HEK293 (cell line): ENCODE measurements around the gene MARCKSL1.

Experiments used
- GFI1B ChIP-seq: fragments of 450-650 bp; formaldehyde crosslinking; IDR thresholded peaks from 2 replicates; pipeline ENCODE4 v1.5.1; 2016; ENCODE audit warnings: missing biosample characterization, missing genetic modification characterization
- IKZF3 ChIP-seq: fragments of 450-650 bp; IDR thresholded peaks from 2 replicates; pipeline ENCODE4 v1.5.0; 2018; ENCODE audit warnings: missing biosample characterization, mild to moderate bottlenecking, missing genetic modification characterization, moderate library complexity
- KLF16 ChIP-seq: fragments of 450-650 bp; formaldehyde crosslinking; IDR thresholded peaks from 2 replicates; pipeline ENCODE4 v1.5.1; 2017; ENCODE audit warnings: missing biosample characterization, missing genetic modification characterization
- KLF7 ChIP-seq: fragments of 450-650 bp; formaldehyde crosslinking; IDR thresholded peaks from 2 replicates; pipeline ENCODE4 v1.5.1; 2016; ENCODE audit warnings: missing biosample characterization, missing genetic modification characterization, borderline replicate concordance
- PRDM1 ChIP-seq: fragments of 450-650 bp; formaldehyde crosslinking; IDR thresholded peaks from 2 replicates; pipeline ENCODE4; 2016; ENCODE audit warnings: missing biosample characterization, missing genetic modification characterization
- SALL2 ChIP-seq: fragments of 450-650 bp; formaldehyde crosslinking; IDR thresholded peaks from 2 replicates; pipeline ENCODE4 v1.5.0; 2017; ENCODE audit warnings: missing biosample characterization, mild to moderate bottlenecking, missing genetic modification characterization, borderline replicate concordance
- ZNF114 ChIP-seq: fragments of 450-650 bp; formaldehyde crosslinking; IDR thresholded peaks from 2 replicates; pipeline ENCODE4 v1.5.0; 2017; ENCODE audit warnings: missing biosample characterization, missing genetic modification characterization
- ZNF121 ChIP-seq: fragments of 450-650 bp; formaldehyde crosslinking; IDR thresholded peaks from 2 replicates; pipeline ENCODE4 v1.5.1; 2016; ENCODE audit warnings: missing biosample characterization, missing genetic modification characterization
- ZNF157 ChIP-seq: fragments of 450-650 bp; formaldehyde crosslinking; IDR thresholded peaks from 2 replicates; pipeline ENCODE4 v1.5.1; 2016; ENCODE audit warnings: missing biosample characterization, missing genetic modification characterization
- ZNF302 ChIP-seq: fragments of 450-650 bp; formaldehyde crosslinking; IDR thresholded peaks from 2 replicates; pipeline ENCODE4 v1.5.1; 2016; ENCODE audit warnings: missing biosample characterization, missing genetic modification characterization, low read depth
- ZNF501 ChIP-seq: fragments of 450-650 bp; formaldehyde crosslinking; IDR thresholded peaks from 2 replicates; pipeline ENCODE4 v1.5.1; 2016; ENCODE audit warnings: missing biosample characterization, missing genetic modification characterization
- ZNF530 ChIP-seq: fragments of 450-650 bp; formaldehyde crosslinking; IDR thresholded peaks from 2 replicates; pipeline ENCODE4 v1.5.1; 2016; ENCODE audit warnings: low read depth, missing biosample characterization, missing genetic modification characterization
- ZNF548 ChIP-seq: fragments of 450-650 bp; formaldehyde crosslinking; IDR thresholded peaks from 2 replicates; pipeline ENCODE4 v1.5.1; 2016; ENCODE audit warnings: missing biosample characterization, missing genetic modification characterization
- ZNF560 ChIP-seq: fragments of 450-650 bp; formaldehyde crosslinking; IDR thresholded peaks from 2 replicates; pipeline ENCODE4 v1.5.1; 2017; ENCODE audit warnings: missing biosample characterization, missing genetic modification characterization, borderline replicate concordance
- ZNF610 ChIP-seq: fragments of 450-650 bp; formaldehyde crosslinking; IDR thresholded peaks from 2 replicates; pipeline ENCODE4 v1.5.1; 2016; ENCODE audit warnings: missing biosample characterization, missing genetic modification characterization, borderline replicate concordance
- ZNF621 ChIP-seq: fragments of 450-650 bp; formaldehyde crosslinking; IDR thresholded peaks from 2 replicates; pipeline ENCODE4 v1.5.1; 2017; ENCODE audit warnings: missing biosample characterization, missing genetic modification characterization
- ZNF658 ChIP-seq: fragments of 450-650 bp; formaldehyde crosslinking; IDR thresholded peaks from 2 replicates; pipeline ENCODE4; 2016; ENCODE audit warnings: missing biosample characterization, missing genetic modification characterization
- ZNF701 ChIP-seq: fragments of 450-650 bp; formaldehyde crosslinking; IDR thresholded peaks from 2 replicates; pipeline ENCODE4 v1.5.1; 2016; ENCODE audit warnings: missing biosample characterization, missing genetic modification characterization
- ZNF747 ChIP-seq: fragments of 450-650 bp; formaldehyde crosslinking; IDR thresholded peaks from 2 replicates; pipeline ENCODE4 v1.5.1; 2016; ENCODE audit warnings: missing biosample characterization, missing genetic modification characterization
- ZNF768 ChIP-seq: fragments of 450-650 bp; formaldehyde crosslinking; IDR thresholded peaks from 2 replicates; pipeline ENCODE4 v1.5.1; 2018; ENCODE audit warnings: missing biosample characterization, mild to moderate bottlenecking, missing genetic modification characterization
- ZNF777 ChIP-seq: fragments of 450-650 bp; formaldehyde crosslinking; IDR thresholded peaks from 2 replicates; pipeline ENCODE4 v1.5.1; 2017; ENCODE audit warnings: missing biosample characterization, missing genetic modification characterization, borderline replicate concordance
- ZNF843 ChIP-seq: fragments of 450-650 bp; formaldehyde crosslinking; IDR thresholded peaks from 2 replicates; pipeline ENCODE4 v1.5.1; 2016; ENCODE audit warnings: missing biosample characterization, missing genetic modification characterization
- TF ChIP-seq, protein P1 (sequence below): fragments of 450-650 bp; formaldehyde crosslinking; IDR thresholded peaks from 2 replicates; pipeline ENCODE4 v1.5.1; 2016; ENCODE audit warnings: missing biosample characterization, missing genetic modification characterization
- TF ChIP-seq, protein P2 (sequence below): fragments of 450-650 bp; formaldehyde crosslinking; IDR thresholded peaks from 2 replicates; pipeline ENCODE4 v1.5.1; 2016; ENCODE audit warnings: missing biosample characterization, missing genetic modification characterization
- TF ChIP-seq, protein P3 (sequence below): fragments of 450-650 bp; formaldehyde crosslinking; IDR thresholded peaks from 2 replicates; pipeline ENCODE4 v1.5.1; 2016; ENCODE audit warnings: missing biosample characterization, missing genetic modification characterization
- TF ChIP-seq, protein P4 (sequence below): fragments of 450-650 bp; formaldehyde crosslinking; IDR thresholded peaks from 2 replicates; pipeline ENCODE4 v1.5.1; 2016; ENCODE audit warnings: missing biosample characterization, missing genetic modification characterization
- TF ChIP-seq, protein P5 (sequence below): fragments of 450-650 bp; formaldehyde crosslinking; IDR thresholded peaks from 2 replicates; pipeline ENCODE4 v1.5.1; 2017; ENCODE audit warnings: missing biosample characterization, missing genetic modification characterization
- TF ChIP-seq, protein P6 (sequence below): fragments of 450-650 bp; formaldehyde crosslinking; IDR thresholded peaks from 2 replicates; pipeline ENCODE4 v1.5.1; 2016; ENCODE audit warnings: missing biosample characterization, missing genetic modification characterization
- TF ChIP-seq, protein P7 (sequence below): fragments of 450-650 bp; formaldehyde crosslinking; IDR thresholded peaks from 2 replicates; pipeline ENCODE4 v1.5.1; 2017; ENCODE audit warnings: missing biosample characterization, mild to moderate bottlenecking, missing genetic modification characterization, moderate library complexity

The MARCKSL1 gene

DNA sequence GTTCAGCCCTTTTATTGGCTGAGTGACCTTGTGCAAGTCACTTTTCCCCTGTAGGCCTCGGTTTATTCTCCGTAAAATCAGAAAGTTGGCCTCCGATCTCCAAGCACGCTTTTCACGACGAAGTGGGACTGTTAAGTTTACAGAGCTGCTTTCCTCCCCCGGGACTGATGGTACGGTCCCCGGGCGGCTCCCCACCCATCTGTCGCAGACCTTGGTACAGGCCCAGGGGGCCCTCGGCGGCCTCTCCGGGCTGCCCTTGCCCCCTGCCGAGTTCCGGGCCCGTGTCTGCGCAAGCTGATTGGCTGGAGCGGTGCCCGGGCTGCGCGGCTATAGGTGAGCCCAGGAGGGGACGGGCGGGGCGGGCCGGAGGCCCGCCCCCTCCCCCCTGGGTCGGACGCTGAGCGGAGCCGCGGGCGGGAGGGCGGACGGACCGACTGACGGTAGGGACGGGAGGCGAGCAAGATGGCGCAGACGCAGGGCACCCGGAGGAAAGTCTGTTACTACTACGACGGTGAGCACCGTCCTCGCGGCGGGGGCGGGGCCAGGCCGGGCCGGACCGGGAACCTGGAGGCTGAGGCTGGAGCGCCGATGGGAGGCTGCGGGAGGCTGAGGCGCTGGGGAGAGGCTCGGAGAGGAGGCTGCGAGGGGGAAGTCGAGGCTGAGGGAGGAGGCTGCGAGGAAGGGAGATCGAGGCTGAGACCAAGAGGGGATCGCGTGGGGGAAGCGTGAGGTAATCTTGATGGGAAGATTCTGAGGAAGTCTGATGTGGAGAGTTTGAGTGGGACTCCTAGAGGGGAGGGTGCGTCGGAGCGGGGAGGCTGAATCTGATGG, 44.1 kb downstream of the MARCKSL1 start, which contains the start of gene HDAC1 (continued):
- TF ChIP-seq, protein P1, sequence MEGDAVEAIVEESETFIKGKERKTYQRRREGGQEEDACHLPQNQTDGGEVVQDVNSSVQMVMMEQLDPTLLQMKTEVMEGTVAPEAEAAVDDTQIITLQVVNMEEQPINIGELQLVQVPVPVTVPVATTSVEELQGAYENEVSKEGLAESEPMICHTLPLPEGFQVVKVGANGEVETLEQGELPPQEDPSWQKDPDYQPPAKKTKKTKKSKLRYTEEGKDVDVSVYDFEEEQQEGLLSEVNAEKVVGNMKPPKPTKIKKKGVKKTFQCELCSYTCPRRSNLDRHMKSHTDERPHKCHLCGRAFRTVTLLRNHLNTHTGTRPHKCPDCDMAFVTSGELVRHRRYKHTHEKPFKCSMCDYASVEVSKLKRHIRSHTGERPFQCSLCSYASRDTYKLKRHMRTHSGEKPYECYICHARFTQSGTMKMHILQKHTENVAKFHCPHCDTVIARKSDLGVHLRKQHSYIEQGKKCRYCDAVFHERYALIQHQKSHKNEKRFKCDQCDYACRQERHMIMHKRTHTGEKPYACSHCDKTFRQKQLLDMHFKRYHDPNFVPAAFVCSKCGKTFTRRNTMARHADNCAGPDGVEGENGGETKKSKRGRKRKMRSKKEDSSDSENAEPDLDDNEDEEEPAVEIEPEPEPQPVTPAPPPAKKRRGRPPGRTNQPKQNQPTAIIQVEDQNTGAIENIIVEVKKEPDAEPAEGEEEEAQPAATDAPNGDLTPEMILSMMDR (tag by site-specific recombination): peak; percentile 77
- no peak for TF ChIP-seq ZNF530
- TF ChIP-seq ZNF701 (tag by site-specific recombination): no peak
- TF ChIP-seq ZNF843 (tag by site-specific recombination): peak; percentile 63
- TF ChIP-seq, protein P2, sequence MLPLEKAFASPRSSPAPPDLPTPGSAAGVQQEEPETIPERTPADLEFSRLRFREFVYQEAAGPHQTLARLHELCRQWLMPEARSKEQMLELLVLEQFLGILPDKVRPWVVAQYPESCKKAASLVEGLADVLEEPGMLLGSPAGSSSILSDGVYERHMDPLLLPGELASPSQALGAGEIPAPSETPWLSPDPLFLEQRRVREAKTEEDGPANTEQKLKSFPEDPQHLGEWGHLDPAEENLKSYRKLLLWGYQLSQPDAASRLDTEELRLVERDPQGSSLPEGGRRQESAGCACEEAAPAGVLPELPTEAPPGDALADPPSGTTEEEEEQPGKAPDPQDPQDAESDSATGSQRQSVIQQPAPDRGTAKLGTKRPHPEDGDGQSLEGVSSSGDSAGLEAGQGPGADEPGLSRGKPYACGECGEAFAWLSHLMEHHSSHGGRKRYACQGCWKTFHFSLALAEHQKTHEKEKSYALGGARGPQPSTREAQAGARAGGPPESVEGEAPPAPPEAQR: 0 out of 2 replicates have a peak, but pooled peaks have one; percentile 52
- 0 out of 2 replicates have a peak, but pooled peaks have one; percentile 54 for TF ChIP-seq ZNF157 (tag by site-specific recombination)
- TF ChIP-seq KLF7 (tag by site-specific recombination): peak; percentile 75; the same call in 1 of the 2 replicates
- TF ChIP-seq ZNF768 (tag by site-specific recombination): no peak; the same call in 1 of the 2 replicates
- no peak for TF ChIP-seq ZNF621 (tag by site-specific recombination)
- TF ChIP-seq GFI1B (tag by site-specific recombination): 0 out of 2 replicates have a peak, but pooled peaks have one; percentile 20
- TF ChIP-seq, protein P3, sequence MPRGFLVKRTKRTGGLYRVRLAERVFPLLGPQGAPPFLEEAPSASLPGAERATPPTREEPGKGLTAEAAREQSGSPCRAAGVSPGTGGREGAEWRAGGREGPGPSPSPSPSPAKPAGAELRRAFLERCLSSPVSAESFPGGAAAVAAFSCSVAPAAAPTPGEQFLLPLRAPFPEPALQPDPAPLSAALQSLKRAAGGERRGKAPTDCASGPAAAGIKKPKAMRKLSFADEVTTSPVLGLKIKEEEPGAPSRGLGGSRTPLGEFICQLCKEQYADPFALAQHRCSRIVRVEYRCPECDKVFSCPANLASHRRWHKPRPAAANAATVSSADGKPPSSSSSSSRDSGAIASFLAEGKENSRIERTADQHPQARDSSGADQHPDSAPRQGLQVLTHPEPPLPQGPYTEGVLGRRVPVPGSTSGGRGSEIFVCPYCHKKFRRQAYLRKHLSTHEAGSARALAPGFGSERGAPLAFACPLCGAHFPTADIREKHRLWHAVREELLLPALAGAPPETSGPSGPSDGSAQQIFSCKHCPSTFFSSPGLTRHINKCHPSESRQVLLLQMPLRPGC (tag by site-specific recombination): peak; percentile 67; the same call in 1 of the 2 replicates
- TF ChIP-seq IKZF3 (tag by site-specific recombination): no peak
- TF ChIP-seq, protein P4, sequence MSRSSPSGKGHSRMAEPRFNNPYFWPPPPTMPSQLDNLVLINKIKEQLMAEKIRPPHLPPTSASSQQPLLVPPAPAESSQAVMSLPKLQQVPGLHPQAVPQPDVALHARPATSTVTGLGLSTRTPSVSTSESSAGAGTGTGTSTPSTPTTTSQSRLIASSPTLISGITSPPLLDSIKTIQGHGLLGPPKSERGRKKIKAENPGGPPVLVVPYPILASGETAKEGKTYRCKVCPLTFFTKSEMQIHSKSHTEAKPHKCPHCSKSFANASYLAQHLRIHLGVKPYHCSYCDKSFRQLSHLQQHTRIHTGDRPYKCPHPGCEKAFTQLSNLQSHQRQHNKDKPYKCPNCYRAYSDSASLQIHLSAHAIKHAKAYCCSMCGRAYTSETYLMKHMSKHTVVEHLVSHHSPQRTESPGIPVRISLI: no peak
- TF ChIP-seq SALL2 (tag by site-specific recombination): no peak
- no peak for TF ChIP-seq ZNF548 (tag by site-specific recombination)
- TF ChIP-seq ZNF302 (tag by site-specific recombination): no peak
- TF ChIP-seq, protein P5, sequence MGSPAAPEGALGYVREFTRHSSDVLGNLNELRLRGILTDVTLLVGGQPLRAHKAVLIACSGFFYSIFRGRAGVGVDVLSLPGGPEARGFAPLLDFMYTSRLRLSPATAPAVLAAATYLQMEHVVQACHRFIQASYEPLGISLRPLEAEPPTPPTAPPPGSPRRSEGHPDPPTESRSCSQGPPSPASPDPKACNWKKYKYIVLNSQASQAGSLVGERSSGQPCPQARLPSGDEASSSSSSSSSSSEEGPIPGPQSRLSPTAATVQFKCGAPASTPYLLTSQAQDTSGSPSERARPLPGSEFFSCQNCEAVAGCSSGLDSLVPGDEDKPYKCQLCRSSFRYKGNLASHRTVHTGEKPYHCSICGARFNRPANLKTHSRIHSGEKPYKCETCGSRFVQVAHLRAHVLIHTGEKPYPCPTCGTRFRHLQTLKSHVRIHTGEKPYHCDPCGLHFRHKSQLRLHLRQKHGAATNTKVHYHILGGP: peak; percentile 44
- peak; percentile 86 for TF ChIP-seq ZNF610 (tag by site-specific recombination)
- no peak for TF ChIP-seq ZNF114 (tag by site-specific recombination)
- TF ChIP-seq ZNF747: no peak
- peak; percentile 97 for TF ChIP-seq KLF16 (tag by site-specific recombination)
- peak; percentile 100 for TF ChIP-seq ZNF777 (tag by site-specific recombination)
- peak; percentile 71 for TF ChIP-seq ZNF121 (tag by site-specific recombination)
- peak; percentile 95 for TF ChIP-seq ZNF501 (tag by site-specific recombination)
- TF ChIP-seq ZNF658 (tag by site-specific recombination): no peak
- TF ChIP-seq, protein P6, sequence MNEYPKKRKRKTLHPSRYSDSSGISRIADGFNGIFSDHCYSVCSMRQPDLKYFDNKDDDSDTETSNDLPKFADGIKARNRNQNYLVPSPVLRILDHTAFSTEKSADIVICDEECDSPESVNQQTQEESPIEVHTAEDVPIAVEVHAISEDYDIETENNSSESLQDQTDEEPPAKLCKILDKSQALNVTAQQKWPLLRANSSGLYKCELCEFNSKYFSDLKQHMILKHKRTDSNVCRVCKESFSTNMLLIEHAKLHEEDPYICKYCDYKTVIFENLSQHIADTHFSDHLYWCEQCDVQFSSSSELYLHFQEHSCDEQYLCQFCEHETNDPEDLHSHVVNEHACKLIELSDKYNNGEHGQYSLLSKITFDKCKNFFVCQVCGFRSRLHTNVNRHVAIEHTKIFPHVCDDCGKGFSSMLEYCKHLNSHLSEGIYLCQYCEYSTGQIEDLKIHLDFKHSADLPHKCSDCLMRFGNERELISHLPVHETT (tag by site-specific recombination): peak; percentile 41; the same call in 1 of the 2 replicates
- no peak for TF ChIP-seq ZNF560 (tag by site-specific recombination)
- TF ChIP-seq, protein P7, sequence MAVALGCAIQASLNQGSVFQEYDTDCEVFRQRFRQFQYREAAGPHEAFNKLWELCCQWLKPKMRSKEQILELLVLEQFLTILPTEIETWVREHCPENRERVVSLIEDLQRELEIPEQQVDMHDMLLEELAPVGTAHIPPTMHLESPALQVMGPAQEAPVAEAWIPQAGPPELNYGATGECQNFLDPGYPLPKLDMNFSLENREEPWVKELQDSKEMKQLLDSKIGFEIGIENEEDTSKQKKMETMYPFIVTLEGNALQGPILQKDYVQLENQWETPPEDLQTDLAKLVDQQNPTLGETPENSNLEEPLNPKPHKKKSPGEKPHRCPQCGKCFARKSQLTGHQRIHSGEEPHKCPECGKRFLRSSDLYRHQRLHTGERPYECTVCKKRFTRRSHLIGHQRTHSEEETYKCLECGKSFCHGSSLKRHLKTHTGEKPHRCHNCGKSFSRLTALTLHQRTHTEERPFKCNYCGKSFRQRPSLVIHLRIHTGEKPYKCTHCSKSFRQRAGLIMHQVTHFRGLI (tag by site-specific recombination): peak; percentile 47
- peak; percentile 87; the same call in 1 of the 2 replicates for TF ChIP-seq PRDM1 (tag by site-specific recombination)
